Activated T-cell treated with anti-CD3 and anti-CD28 coated beads, Interleukin-2, amount 50 U/mL, for 24 hours (primary cell): ENCODE data around the gene SPATA21.
"Not testable (repeated sequence)": the region's sequence is repeated elsewhere in the genome, so short reads cannot be mapped to it uniquely, and the experiment has no call there.

Experiments used
- DNase-seq: peaks from one replicate; pipeline ENCODE4 v3.0.0-alpha.2; 2020
- H3K27ac Mint-ChIP-seq: 2 replicates; pipeline ENCODE4 v1.8.0; 2020; ENCODE audit warnings: mild to moderate bottlenecking, mixed read lengths
- H3K27me3 Mint-ChIP-seq: 2 replicates; pipeline ENCODE4 v1.8.0; 2020; ENCODE audit warnings: mixed read lengths
- H3K36me3 Mint-ChIP-seq: 2 replicates; pipeline ENCODE4 v1.8.0; 2020; ENCODE audit warnings: low read depth, mixed read lengths
- H3K4me1 Mint-ChIP-seq: 2 replicates; pipeline ENCODE4 v1.8.0; 2020; ENCODE audit warnings: low read depth, mixed read lengths
- H3K4me3 Mint-ChIP-seq: 2 replicates; pipeline ENCODE4 v1.8.0; 2020; ENCODE audit warnings: mild to moderate bottlenecking, moderate library complexity, mixed read lengths
- H3K9me3 Mint-ChIP-seq: 2 replicates; pipeline ENCODE4 v1.8.0; 2020; ENCODE audit warnings: mixed read lengths

The SPATA21 gene

DNA sequence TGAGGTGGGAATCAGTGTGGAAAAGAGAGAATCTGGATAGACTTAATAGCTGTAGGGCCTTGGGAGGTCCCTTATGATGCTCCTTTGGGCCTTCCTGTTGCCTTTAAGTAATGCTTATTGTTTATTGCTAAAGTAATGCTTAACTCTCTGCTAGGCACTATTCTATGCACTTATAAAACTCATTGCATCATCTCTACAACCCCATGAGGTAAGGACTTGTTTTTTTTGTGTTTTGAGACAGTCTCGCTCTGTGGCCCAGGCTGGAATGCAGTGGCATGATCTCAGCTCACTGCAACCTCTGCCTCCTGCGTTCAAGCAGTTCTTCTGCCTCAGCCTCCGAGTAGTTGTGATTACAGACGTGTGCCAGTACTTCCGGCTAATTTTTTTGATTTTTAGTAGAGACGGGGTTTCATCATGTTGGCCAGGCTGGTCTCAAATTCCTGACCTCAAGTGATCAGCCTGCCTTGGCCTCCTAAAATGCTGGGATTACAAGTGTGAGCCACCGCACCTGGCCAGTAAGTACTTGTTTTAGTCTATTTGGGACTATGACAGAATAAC lies 25.6 kb upstream of the SPATA21 start:
- peaks cover 86% of the 10 kb centered on the region for H3K36me3 Mint-ChIP-seq
- no peak for DNase-seq
- H3K4me1 Mint-ChIP-seq, result no peaks in the 10 kb centered on the region
- H3K4me3 Mint-ChIP-seq, result no peak overlapping the region
- H3K27me3 Mint-ChIP-seq, result no peaks in the 10 kb centered on the region
- peak overlapping the region; percentile 57 for H3K27ac Mint-ChIP-seq
- H3K9me3 Mint-ChIP-seq, result no peaks in the 10 kb centered on the region

GRCh38 chr1:16461681-16462080 lies 24.5 kb upstream of the SPATA21 start:
- no peaks in the 10 kb centered on the region for H3K27me3 Mint-ChIP-seq
- DNase-seq, result no peak
- peak overlapping the region; percentile 39 for H3K27ac Mint-ChIP-seq
- no peaks in the 10 kb centered on the region for H3K4me1 Mint-ChIP-seq
- no peaks in the 10 kb centered on the region for H3K9me3 Mint-ChIP-seq
- peaks cover 85% of the 10 kb centered on the region for H3K36me3 Mint-ChIP-seq
- H3K4me3 Mint-ChIP-seq, result no peak overlapping the region

DNA sequence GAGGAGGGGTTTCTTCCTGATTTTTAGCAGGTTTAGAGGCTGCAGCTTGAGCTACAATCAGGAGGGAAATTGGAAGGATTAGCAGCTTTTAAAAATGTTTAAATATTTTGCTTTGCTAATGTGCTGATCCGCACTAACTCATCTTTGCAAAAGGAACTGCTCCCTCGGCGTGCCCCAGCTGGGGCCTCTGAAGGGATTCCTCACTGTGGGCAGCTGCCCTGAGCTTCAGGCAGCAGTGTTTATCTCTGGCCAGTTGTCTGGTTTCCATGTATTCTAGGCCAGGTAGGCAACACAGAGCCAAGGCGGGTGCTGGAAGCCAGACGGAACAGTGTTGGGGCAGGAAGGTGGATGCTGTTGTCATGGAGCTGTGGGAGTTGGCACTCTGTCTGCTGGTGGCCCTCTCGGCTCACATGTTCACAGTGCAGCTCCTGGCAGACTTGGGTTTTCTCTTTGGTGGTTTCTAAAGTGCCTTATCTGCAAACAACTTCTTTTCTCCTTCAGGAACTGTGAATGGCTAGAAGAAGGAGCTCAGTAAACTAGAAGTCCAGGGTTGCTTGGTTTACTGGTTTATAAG lies 22.2 kb upstream of the SPATA21 start:
- Mint-ChIP-seq H3K4me3 (no peak overlapping the region), H3K27ac (peak overlapping the region; percentile 59), H3K36me3 (peaks cover 89% of the 10 kb centered on the region), H3K4me1 (no peaks in the 10 kb centered on the region), H3K27me3 (no peaks in the 10 kb centered on the region), H3K9me3 (no peaks in the 10 kb centered on the region)
- DNase-seq, result no peak

DNA sequence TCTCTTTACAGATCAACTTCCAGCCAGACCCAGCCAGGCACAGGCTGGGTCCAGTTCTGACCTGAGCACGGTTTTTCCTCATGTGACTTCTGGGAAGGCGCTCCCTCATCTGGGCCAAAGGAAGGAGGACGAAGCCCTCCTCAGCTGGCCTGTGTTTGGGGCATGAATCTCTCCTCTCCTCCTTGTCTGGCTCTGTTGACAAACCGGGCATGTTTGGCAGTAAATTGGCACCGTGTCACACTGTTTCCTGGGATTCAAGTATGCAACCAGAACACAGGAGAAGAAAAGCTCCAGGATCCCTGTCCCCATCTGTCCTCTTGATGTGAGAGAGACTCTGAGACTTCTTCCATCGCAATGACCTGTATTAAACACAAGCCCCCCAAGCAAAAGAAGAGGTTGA lies 21.6 kb upstream of the SPATA21 start:
- H3K36me3 Mint-ChIP-seq, result peaks cover 87% of the 10 kb centered on the region
- H3K27me3 Mint-ChIP-seq, result no peaks in the 10 kb centered on the region
- peak overlapping the region; percentile 59 for H3K27ac Mint-ChIP-seq
- H3K4me3 Mint-ChIP-seq, result no peak overlapping the region
- no peaks in the 10 kb centered on the region for H3K4me1 Mint-ChIP-seq
- no peaks in the 10 kb centered on the region for H3K9me3 Mint-ChIP-seq
- DNase-seq, result no peak

- not testable (repeated sequence) for H3K27me3 Mint-ChIP-seq
Observed at GRCh38 chr1:16456151-16456550, 18.9 kb upstream of the SPATA21 start.

DNA sequence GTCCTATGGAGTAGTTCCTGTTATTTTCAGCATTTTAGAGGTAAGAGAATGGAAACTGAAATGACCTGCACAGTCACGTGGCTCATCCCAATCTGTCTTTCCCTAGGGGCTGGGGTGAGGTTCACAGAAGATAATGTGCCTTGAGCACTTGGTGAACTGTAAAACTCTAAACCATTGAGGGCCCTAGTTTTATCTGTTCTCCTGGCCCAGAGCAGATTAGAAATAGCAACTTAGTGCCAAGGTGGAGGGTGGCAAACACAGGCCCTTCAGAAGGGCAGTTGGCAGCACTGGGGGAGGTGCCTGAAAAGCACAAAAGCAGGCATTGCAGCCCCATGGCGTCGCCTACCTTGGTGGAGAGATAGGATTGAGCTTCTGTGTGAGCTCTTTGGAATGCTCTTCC lies 17.7 kb upstream of the SPATA21 start:
- DNase-seq, H3K4me3 Mint-ChIP-seq, H3K27me3 Mint-ChIP-seq, H3K9me3 Mint-ChIP-seq: not testable (repeated sequence)
- Mint-ChIP-seq H3K27ac (peak overlapping the region; percentile 61), H3K4me1 (peaks cover 14% of the 10 kb centered on the region), H3K36me3 (peaks cover 88% of the 10 kb centered on the region)

More at GRCh38 chr1:16456151-16456550, 18.9 kb upstream of the SPATA21 start:
- H3K4me1 Mint-ChIP-seq, H3K4me3 Mint-ChIP-seq, H3K9me3 Mint-ChIP-seq, DNase-seq: not testable (repeated sequence)
- Mint-ChIP-seq H3K36me3 (peaks cover 86% of the 10 kb centered on the region), H3K27ac (peak overlapping the region; percentile 50)

- peak overlapping the region; percentile 73 for H3K27ac Mint-ChIP-seq
- DNase-seq, result no peak
- H3K27me3 Mint-ChIP-seq, result no peaks in the 10 kb centered on the region
- H3K4me1 Mint-ChIP-seq, result peaks cover 26% of the 10 kb centered on the region
- no peaks in the 10 kb centered on the region for H3K9me3 Mint-ChIP-seq
- peaks cover 90% of the 10 kb centered on the region for H3K36me3 Mint-ChIP-seq
- no peak overlapping the region for H3K4me3 Mint-ChIP-seq
Observed at GRCh38 chr1:16451841-16452528, 14.8 kb upstream of the SPATA21 start.

GRCh38 chr1:16450863-16451481 lies 13.7 kb upstream of the SPATA21 start:
- Mint-ChIP-seq H3K4me3 (no peak overlapping the region), H3K27me3 (no peaks in the 10 kb centered on the region), H3K9me3 (no peaks in the 10 kb centered on the region), H3K36me3 (peaks cover 85% of the 10 kb centered on the region), H3K27ac (peak overlapping the region; percentile 82), H3K4me1 (peaks cover 26% of the 10 kb centered on the region)
- DNase-seq, result no peak

DNA sequence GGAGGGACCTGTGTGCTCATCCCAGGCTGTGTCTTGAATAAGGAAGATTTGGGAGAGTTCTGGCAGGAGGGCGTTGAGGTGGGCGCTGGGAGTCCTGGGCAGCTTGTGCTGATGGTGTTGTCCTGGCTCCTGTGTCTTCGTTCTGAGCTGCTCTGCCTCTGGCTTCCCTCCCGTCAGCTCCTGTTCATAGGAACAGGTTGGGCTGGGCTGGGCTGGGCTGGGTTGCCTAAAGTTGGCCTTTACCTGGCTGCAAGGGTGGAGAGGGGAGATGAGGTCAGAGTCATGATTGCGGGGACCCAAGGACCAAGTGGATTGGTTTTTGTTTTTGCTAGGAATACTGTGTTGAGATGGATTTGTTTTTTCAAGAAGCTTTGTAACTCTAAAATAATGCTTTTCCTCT lies 12.4 kb upstream of the SPATA21 start:
- H3K4me1 Mint-ChIP-seq, result peaks cover 29% of the 10 kb centered on the region
- H3K4me3 Mint-ChIP-seq, result no peak overlapping the region
- H3K9me3 Mint-ChIP-seq, result no peaks in the 10 kb centered on the region
- no peak for DNase-seq
- H3K27ac Mint-ChIP-seq, result peak overlapping the region; percentile 82
- H3K27me3 Mint-ChIP-seq, result no peaks in the 10 kb centered on the region
- H3K36me3 Mint-ChIP-seq, result peaks cover 85% of the 10 kb centered on the region

GRCh38 chr1:16449065-16449464 lies 11.8 kb upstream of the SPATA21 start:
- DNase-seq, result no peak
- H3K36me3 Mint-ChIP-seq, result peaks cover 85% of the 10 kb centered on the region
- H3K27me3 Mint-ChIP-seq, result no peaks in the 10 kb centered on the region
- peak overlapping the region; percentile 82 for H3K27ac Mint-ChIP-seq
- H3K4me1 Mint-ChIP-seq, result peaks cover 33% of the 10 kb centered on the region
- H3K4me3 Mint-ChIP-seq, result no peak overlapping the region
- no peaks in the 10 kb centered on the region for H3K9me3 Mint-ChIP-seq

- H3K36me3 Mint-ChIP-seq, result peaks cover 88% of the 10 kb centered on the region
- no peak overlapping the region for H3K4me3 Mint-ChIP-seq
- no peaks in the 10 kb centered on the region for H3K27me3 Mint-ChIP-seq
- peak overlapping the region; percentile 82 for H3K27ac Mint-ChIP-seq
- no peaks in the 10 kb centered on the region for H3K9me3 Mint-ChIP-seq
- H3K4me1 Mint-ChIP-seq, result peaks cover 43% of the 10 kb centered on the region
- DNase-seq, result no peak
Observed at GRCh38 chr1:16447641-16448040, 10.4 kb upstream of the SPATA21 start.

- peaks cover 49% of the 10 kb centered on the region for H3K4me1 Mint-ChIP-seq
Observed at GRCh38 chr1:16446116-16446515, 8.9 kb upstream of the SPATA21 start.

GRCh38 chr1:16445052-16445451 lies 7.8 kb upstream of the SPATA21 start:
- Mint-ChIP-seq H3K27me3 (no peaks in the 10 kb centered on the region), H3K9me3 (no peaks in the 10 kb centered on the region), H3K4me1 (peaks cover 48% of the 10 kb centered on the region), H3K36me3 (peaks cover 78% of the 10 kb centered on the region), H3K27ac (peak overlapping the region; percentile 40), H3K4me3 (no peak overlapping the region)
- no peak for DNase-seq

More at GRCh38 chr1:16446116-16446515, 8.9 kb upstream of the SPATA21 start:
- Mint-ChIP-seq H3K9me3 (no peaks in the 10 kb centered on the region), H3K27me3 (no peaks in the 10 kb centered on the region), H3K36me3 (peaks cover 83% of the 10 kb centered on the region), H3K4me3 (no peak overlapping the region), H3K27ac (peak overlapping the region; percentile 26)
- no peak for DNase-seq

- peaks cover 69% of the 10 kb centered on the region for H3K36me3 Mint-ChIP-seq
- H3K9me3 Mint-ChIP-seq, result no peaks in the 10 kb centered on the region
- H3K27me3 Mint-ChIP-seq, result no peaks in the 10 kb centered on the region
- no peak overlapping the region for H3K4me3 Mint-ChIP-seq
- peak overlapping the region; percentile 72 for H3K27ac Mint-ChIP-seq
- DNase-seq, result no peak
- H3K4me1 Mint-ChIP-seq, result peaks cover 42% of the 10 kb centered on the region
Observed at GRCh38 chr1:16443975-16444770, 6.9 kb upstream of the SPATA21 start.
